Nephron progenitor cell (in vitro differentiated cells): ENCODE measurements around the gene TUBGCP5.

Experiments used
- DNase-seq: peaks from one replicate; pipeline ENCODE4 v3.0.0; 2021
- H3K27ac Mint-ChIP-seq: 2 replicates; pipeline ENCODE4 v1.8.0; 2021; ENCODE audit warnings: mild to moderate bottlenecking, moderate library complexity, mixed read lengths
- H3K27me3 Mint-ChIP-seq: 2 replicates; pipeline ENCODE4 v1.8.0; 2021; ENCODE audit warnings: mild to moderate bottlenecking, low read depth, mixed read lengths; ENCODE audit not compliant: poor library complexity
- H3K36me3 Mint-ChIP-seq: 2 replicates; pipeline ENCODE4 v1.8.0; 2021; ENCODE audit warnings: low read depth, mixed read lengths
- H3K4me1 Mint-ChIP-seq: 2 replicates; pipeline ENCODE4 v1.8.0; 2021; ENCODE audit warnings: mixed read lengths
- H3K4me3 Mint-ChIP-seq: 2 replicates; pipeline ENCODE4 v1.8.0; 2021; ENCODE audit warnings: mild to moderate bottlenecking, moderate library complexity, mixed read lengths
- H3K9me3 Mint-ChIP-seq: 2 replicates; pipeline ENCODE4 v1.8.0; 2021; ENCODE audit warnings: mild to moderate bottlenecking, moderate library complexity, mixed read lengths
- CTCF ChIP-seq: fragments of 200-600 bp; sonication (generic); IDR thresholded peaks from 2 replicates; pipeline ENCODE4 v1.5.0; 2021; ENCODE audit warnings: antibody characterized with exemption

Gene TUBGCP5

DNA sequence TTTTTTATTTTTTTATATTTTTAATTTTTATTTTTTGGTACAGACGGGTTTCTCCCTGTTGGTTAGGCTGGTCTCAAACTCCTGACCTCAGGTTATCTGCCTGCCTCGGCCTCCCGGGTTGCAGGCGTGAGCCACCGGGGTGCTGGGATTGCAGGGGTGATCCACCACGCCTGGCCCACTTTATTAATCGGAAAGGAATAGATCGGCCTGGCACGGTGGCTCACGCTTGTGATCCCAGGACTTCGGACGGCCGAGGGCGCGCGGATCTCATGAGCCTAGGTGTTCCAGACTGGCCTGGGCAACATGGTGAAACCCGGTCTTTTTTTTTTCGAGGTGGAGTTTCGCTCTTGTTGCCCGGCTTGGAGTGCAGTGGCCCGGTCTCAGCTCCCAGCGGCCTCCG lies 26.5 kb upstream of the TUBGCP5 start:
- TF ChIP-seq CTCF: no peak
- H3K27me3 Mint-ChIP-seq: peaks cover 7% of the 10 kb centered on the region
- no peaks in the 10 kb centered on the region for H3K36me3 Mint-ChIP-seq
- DNase-seq: no peak
- H3K4me3 Mint-ChIP-seq: no peak overlapping the region
- H3K27ac Mint-ChIP-seq: no peak overlapping the region
- H3K4me1 Mint-ChIP-seq: no peaks in the 10 kb centered on the region
- peaks cover 75% of the 10 kb centered on the region for H3K9me3 Mint-ChIP-seq

DNA sequence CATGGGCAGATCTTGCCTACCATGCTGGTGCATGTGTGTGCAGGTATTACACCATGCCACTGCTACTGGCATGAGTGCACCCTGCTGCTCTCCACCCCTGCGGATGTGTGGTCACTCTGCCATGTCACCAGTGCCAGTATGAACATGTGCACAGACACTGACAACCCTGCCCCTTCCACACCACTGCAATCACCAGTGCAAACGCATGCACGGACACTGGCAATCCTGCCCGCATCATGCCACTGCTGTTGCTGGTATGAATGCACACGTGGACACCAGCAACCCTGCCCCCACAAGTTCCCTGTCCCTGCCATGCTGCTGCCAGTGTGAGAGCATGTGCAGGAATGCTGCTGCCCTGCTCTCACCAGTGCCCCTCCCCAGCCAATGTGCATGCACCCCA lies 24.8 kb upstream of the TUBGCP5 start:
- no peak overlapping the region for H3K4me3 Mint-ChIP-seq

DNA sequence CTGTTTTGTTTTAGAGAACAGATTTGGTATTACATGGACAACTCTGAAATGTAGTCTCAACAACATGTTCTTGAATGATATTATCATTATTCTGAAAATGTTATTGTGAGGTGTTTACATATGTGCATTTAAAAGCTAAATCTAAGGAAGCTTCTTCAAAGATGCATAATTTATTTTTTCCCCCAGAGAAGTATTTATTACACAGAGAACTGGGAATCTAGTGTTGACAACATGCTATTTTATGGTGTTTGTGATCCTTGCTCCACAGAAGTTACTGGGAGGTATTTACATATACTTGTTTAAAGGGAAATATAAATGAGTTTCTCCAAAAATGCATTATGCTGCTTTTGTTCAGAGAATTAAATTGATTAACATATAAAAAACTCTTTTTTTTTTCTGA lies 18.3 kb upstream of the TUBGCP5 start:
- no peak for DNase-seq
- Mint-ChIP-seq H3K27ac (no peak overlapping the region), H3K27me3 (peaks cover 7% of the 10 kb centered on the region), H3K4me3 (no peak overlapping the region), H3K4me1 (no peaks in the 10 kb centered on the region), H3K36me3 (no peaks in the 10 kb centered on the region), H3K9me3 (peaks cover 35% of the 10 kb centered on the region)
- no peak for TF ChIP-seq CTCF

More for the DNA sequence above, 24.8 kb upstream of the TUBGCP5 start:
- no peak overlapping the region for H3K27ac Mint-ChIP-seq
- H3K36me3 Mint-ChIP-seq: no peaks in the 10 kb centered on the region
- peaks cover 65% of the 10 kb centered on the region for H3K9me3 Mint-ChIP-seq
- DNase-seq: no peak
- TF ChIP-seq CTCF: no peak
- peaks cover 13% of the 10 kb centered on the region for H3K27me3 Mint-ChIP-seq
- H3K4me1 Mint-ChIP-seq: no peaks in the 10 kb centered on the region

- Mint-ChIP-seq H3K27me3 (peaks cover 13% of the 10 kb centered on the region), H3K36me3 (no peaks in the 10 kb centered on the region), H3K4me1 (no peaks in the 10 kb centered on the region), H3K9me3 (peaks cover 29% of the 10 kb centered on the region), H3K27ac (no peak overlapping the region), H3K4me3 (no peak overlapping the region)
- no peak for DNase-seq
- no peak for TF ChIP-seq CTCF
Observed at GRCh38 chr15:23055316-23055715, 15.9 kb upstream of the TUBGCP5 start.

GRCh38 chr15:23052522-23052921 lies 13.2 kb upstream of the TUBGCP5 start:
- peaks cover 7% of the 10 kb centered on the region for H3K27me3 Mint-ChIP-seq
- TF ChIP-seq CTCF: no peak
- no peaks in the 10 kb centered on the region for H3K4me1 Mint-ChIP-seq
- no peaks in the 10 kb centered on the region for H3K36me3 Mint-ChIP-seq
- H3K9me3 Mint-ChIP-seq: peaks cover 26% of the 10 kb centered on the region
- no peak overlapping the region for H3K4me3 Mint-ChIP-seq
- DNase-seq: no peak
- H3K27ac Mint-ChIP-seq: no peak overlapping the region

DNA sequence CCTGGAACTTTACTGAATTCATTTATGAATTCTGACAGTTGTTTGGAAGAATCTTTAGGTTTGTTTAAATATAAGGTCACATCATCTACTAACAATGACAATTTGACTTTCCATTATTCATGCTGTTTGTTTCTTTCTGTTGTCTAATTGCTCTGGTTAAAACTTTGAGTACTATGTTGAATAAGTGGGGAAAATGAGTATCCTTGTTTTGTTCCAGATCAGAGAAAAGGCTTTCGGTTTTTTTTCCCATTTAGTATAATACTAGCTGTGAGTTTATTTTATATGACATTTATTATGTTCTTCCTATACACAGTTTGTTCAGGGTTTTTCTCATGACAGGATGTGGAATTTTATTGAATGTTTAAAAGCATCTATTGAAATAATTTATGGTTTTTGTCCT lies 11.3 kb upstream of the TUBGCP5 start:
- H3K27me3 Mint-ChIP-seq: peaks cover 7% of the 10 kb centered on the region
- H3K9me3 Mint-ChIP-seq: peaks cover 28% of the 10 kb centered on the region
- no peak overlapping the region for H3K27ac Mint-ChIP-seq
- no peak overlapping the region for H3K4me3 Mint-ChIP-seq
- no peak for TF ChIP-seq CTCF
- no peaks in the 10 kb centered on the region for H3K36me3 Mint-ChIP-seq
- H3K4me1 Mint-ChIP-seq: no peaks in the 10 kb centered on the region
- no peak for DNase-seq
